HG02678 (cell line): Measurements from ENCODE around the gene P3H1.
"Not testable (repeated sequence)": the region's sequence is repeated elsewhere in the genome, so short reads cannot be mapped to it uniquely, and the experiment has no call there.

Experiments
- ATAC-seq: cut with Tn5 transposase; IDR thresholded peaks from one replicate; pipeline ENCODE4 v1.9.1; 2021; ENCODE audit warnings: mild to moderate bottlenecking, moderate library complexity; ENCODE audit not compliant: unreplicated experiment

P3H1 gene

GRCh38 chr1:42766741-42767509 is at the start of gene P3H1, which contains the start of gene C1orf50:
P3H1 (minus strand) TSS chr1:42767028; CDS start chr1:42766971, 57 bp downstream.
C1orf50 (plus strand) TSS chr1:42767249; CDS start chr1:42767312, 63 bp downstream.
- peak; percentile 90 for ATAC-seq

GRCh38 chr1:42815941-42816584 is 49.2 kb upstream of the P3H1 start:
- ATAC-seq = no peak

- ATAC-seq = not testable (repeated sequence)
Measured at GRCh38 chr1:42814815-42815214, 48.0 kb upstream of the P3H1 start.

- ATAC-seq = no peak
Measured at GRCh38 chr1:42807056-42807668, 40.3 kb upstream of the P3H1 start.

- ATAC-seq = no peak
Measured at GRCh38 chr1:42806593-42806992, 39.8 kb upstream of the P3H1 start.

- no peak for ATAC-seq
Measured at GRCh38 chr1:42806171-42806570, 39.3 kb upstream of the P3H1 start.

- no peak for ATAC-seq
Measured at GRCh38 chr1:42801832-42802473, 35.1 kb upstream of the P3H1 start.

- no peak for ATAC-seq
Measured at GRCh38 chr1:42797979-42798378, 31.2 kb upstream of the P3H1 start.

- ATAC-seq = no peak
Measured at GRCh38 chr1:42797414-42797813, 30.6 kb upstream of the P3H1 start.

- ATAC-seq = no peak
Measured at GRCh38 chr1:42793824-42794223, 27.0 kb upstream of the P3H1 start.

GRCh38 chr1:42788021-42788420 is 21.2 kb upstream of the P3H1 start:
- no peak for ATAC-seq

GRCh38 chr1:42786097-42786496 is 19.3 kb upstream of the P3H1 start:
- no peak for ATAC-seq

- ATAC-seq = no peak
Measured at GRCh38 chr1:42784946-42785693, 18.3 kb upstream of the P3H1 start, which contains the start of gene TMEM269. TMEM269 (plus strand) TSS chr1:42784991; CDS start chr1:42789894, 4,903 bp downstream.

GRCh38 chr1:42784547-42784945 is 17.7 kb upstream of the P3H1 start:
- ATAC-seq = no peak

- no peak for ATAC-seq
Measured at GRCh38 chr1:42783092-42783491, 16.3 kb upstream of the P3H1 start.

- no peak for ATAC-seq
Measured at GRCh38 chr1:42780176-42780575, 13.3 kb upstream of the P3H1 start.

- no peak for ATAC-seq
Measured at GRCh38 chr1:42779725-42780124, 12.9 kb upstream of the P3H1 start.

GRCh38 chr1:42777852-42778251 is 11.0 kb upstream of the P3H1 start:
- no peak for ATAC-seq

GRCh38 chr1:42776502-42776901 is 9.7 kb upstream of the P3H1 start:
- no peak for ATAC-seq

- no peak for ATAC-seq
Measured at GRCh38 chr1:42774928-42775526, 8.2 kb upstream of the P3H1 start.
